Lung (tissue), 12 donors: ENCODE data around the gene STXBP6. TPM values are rescaled to one million over a fixed set of nuclear protein-coding genes. Genes with fewer than 3 reads are reported as not detected.

Source experiments
- ATAC-seq: fragments of 200-7000 bp; cut with Tn5 transposase; one replicate; pipeline ENCODE4 v1.9.1; 2020; ENCODE audit warnings: moderate number of reproducible peaks; ENCODE audit not compliant: insufficient read depth, low FRiP score
- DNase-seq, 3 donors: peaks; one replicate each; pipeline ENCODE4 v3.0.0-alpha.2; 2013 to 2017
- H3K27ac ChIP-seq, 2 donors: one replicate each; pipeline ENCODE4 v1.5.1; 2013; ENCODE audit warnings: mild to moderate bottlenecking in 2 of 2, moderate library complexity in 2 of 2, control low read depth in 1 of 2, inconsistent platforms in 1 of 2, low read depth in 1 of 2, low read length in 1 of 2
- H3K27me3 ChIP-seq, 3 donors: one replicate each; pipeline ENCODE4 v1.5.1; 2013; ENCODE audit warnings: low read length in 2 of 3; ENCODE audit not compliant: control insufficient read depth in 3 of 3, insufficient read depth in 3 of 3
- H3K36me3 ChIP-seq, 4 donors: one replicate each; pipeline ENCODE4 v1.5.1; 2013; ENCODE audit warnings: low read length in 4 of 4, mild to moderate bottlenecking in 1 of 4, moderate library complexity in 1 of 4; ENCODE audit not compliant: control insufficient read depth in 4 of 4, insufficient read depth in 4 of 4
- H3K4me1 ChIP-seq, 5 donors: one replicate each; pipeline ENCODE4 v1.5.1; 2013; ENCODE audit warnings: low read length in 5 of 5, mild to moderate bottlenecking in 2 of 5, moderate library complexity in 1 of 5; ENCODE audit not compliant: control insufficient read depth in 5 of 5, insufficient read depth in 5 of 5
- H3K4me3 ChIP-seq: one replicate; pipeline ENCODE4 v1.5.1; 2013; ENCODE audit warnings: mild to moderate bottlenecking, control low read depth, moderate library complexity
- H3K9ac ChIP-seq, 2 donors: one replicate each; pipeline ENCODE4 v1.5.1; 2013; ENCODE audit warnings: low read length in 2 of 2, control low read depth in 1 of 2; ENCODE audit not compliant: insufficient read depth in 1 of 2
- H3K9me3 ChIP-seq, 4 donors: one replicate each; pipeline ENCODE4 v1.5.1; 2013; ENCODE audit warnings: low read length in 3 of 4, mild to moderate bottlenecking in 1 of 4, moderate library complexity in 1 of 4; ENCODE audit not compliant: control insufficient read depth in 4 of 4, insufficient read depth in 3 of 4
- WGBS, 2 donors: extraction: QIAGEN DNeasy Blood & Tissue Kit; methylation state at CpG; one replicate each; pipeline ENCODE4 v1.1.7; 2013; 5-methylcytosine and 5-hydroxymethylcytosine counted together
- polyA plus RNA-seq, 2 donors: library from polyadenylated mRNA; stranded (reverse); fragments of 200-250 nt; gene quantifications; one replicate each; pipeline ENCODE4 v1.2.1, GENCODE V29; 2013
- total RNA-seq, 2 donors: library from RNA; depleted of rRNA in 1 of 2; stranded (reverse); fragments of >200 nt in 1 of 2; gene quantifications; one replicate each; pipeline ENCODE4 v1.2.1, GENCODE V29; 2014 to 2021
- TF ChIP-seq, protein P1 (sequence below): IDR thresholded peaks from 2 replicates; pipeline ENCODE4 v1.5.1; 2012; ENCODE audit warnings: mild to moderate bottlenecking; ENCODE audit errors: control extremely low read depth, extremely low read depth
- donor health status: control.
- donor health status: control.
- donor health status: Bipolar disorder and iron deficiency.
- donor health status: healthy.
- donor health status: DM: yes; HTN: yes; CAD: no.

STXBP6 gene
- total and polyA plus RNA-seq, 4 donors = 9.3 to 42.5 (median 10.5) TPM

DNA sequence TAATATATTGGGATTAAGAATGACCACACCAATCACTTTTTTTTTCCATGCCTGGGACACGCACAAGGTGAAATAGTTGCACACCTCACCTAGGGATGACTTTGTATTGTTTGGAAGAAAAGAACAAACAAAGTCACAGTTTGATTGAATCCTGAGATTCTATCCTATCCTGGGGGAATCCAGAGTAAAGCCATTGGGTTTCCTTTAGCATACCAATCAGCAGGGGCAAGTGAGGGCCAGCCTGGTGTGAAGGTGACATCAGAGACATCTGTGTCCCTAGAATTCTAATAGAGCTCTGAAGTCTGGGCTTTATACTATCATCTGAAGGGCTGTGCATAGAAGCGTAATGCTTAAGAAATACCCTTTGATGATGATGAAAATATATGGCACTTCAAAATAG lies 199.9 kb downstream of the STXBP6 start:
- WGBS, 2 donors = 96% methylated on average over 2 of the region's 2 CpGs
- ATAC-seq = no peak

DNA sequence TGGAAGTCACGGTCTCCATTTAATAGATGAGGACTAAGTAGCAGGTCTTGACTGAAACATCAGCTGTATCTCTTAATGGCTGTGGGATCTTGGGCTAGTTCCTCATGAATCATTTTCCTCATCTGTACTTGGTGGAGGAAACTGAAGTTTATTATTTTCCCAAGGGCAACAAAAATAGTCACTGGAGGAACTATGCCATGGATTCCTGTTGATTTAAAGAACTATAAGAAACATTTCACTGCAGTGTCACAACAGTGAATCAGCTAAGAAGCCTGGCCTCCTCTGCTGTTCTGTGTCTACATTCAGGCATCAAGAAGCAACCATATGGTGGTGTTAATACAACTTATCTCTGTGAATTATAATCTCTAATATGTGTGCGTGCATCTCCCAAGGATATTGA lies 200.5 kb downstream of the STXBP6 start:
- peaks cover 0 to 25% (median 13%) of the 10 kb centered on the region in 5 donors for H3K4me1 ChIP-seq

More for the DNA sequence above, 199.9 kb downstream of the STXBP6 start:
- H3K9ac ChIP-seq = no peak overlapping the region
- H3K27me3 ChIP-seq = no peaks in the 10 kb centered on the region
- TF ChIP-seq, protein P1, sequence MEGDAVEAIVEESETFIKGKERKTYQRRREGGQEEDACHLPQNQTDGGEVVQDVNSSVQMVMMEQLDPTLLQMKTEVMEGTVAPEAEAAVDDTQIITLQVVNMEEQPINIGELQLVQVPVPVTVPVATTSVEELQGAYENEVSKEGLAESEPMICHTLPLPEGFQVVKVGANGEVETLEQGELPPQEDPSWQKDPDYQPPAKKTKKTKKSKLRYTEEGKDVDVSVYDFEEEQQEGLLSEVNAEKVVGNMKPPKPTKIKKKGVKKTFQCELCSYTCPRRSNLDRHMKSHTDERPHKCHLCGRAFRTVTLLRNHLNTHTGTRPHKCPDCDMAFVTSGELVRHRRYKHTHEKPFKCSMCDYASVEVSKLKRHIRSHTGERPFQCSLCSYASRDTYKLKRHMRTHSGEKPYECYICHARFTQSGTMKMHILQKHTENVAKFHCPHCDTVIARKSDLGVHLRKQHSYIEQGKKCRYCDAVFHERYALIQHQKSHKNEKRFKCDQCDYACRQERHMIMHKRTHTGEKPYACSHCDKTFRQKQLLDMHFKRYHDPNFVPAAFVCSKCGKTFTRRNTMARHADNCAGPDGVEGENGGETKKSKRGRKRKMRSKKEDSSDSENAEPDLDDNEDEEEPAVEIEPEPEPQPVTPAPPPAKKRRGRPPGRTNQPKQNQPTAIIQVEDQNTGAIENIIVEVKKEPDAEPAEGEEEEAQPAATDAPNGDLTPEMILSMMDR = no peak
- H3K27ac ChIP-seq = no peak overlapping the region
- no peak overlapping the region for H3K4me3 ChIP-seq
- DNase-seq = no peak
- peaks cover 0 to 4% (median 3%) of the 10 kb centered on the region in 4 donors for H3K36me3 ChIP-seq
- H3K4me1 ChIP-seq = peaks cover 0 to 25% (median 14%) of the 10 kb centered on the region in 5 donors
- peaks cover 0 to 2% (median 0%) of the 10 kb centered on the region in 4 donors for H3K9me3 ChIP-seq

DNA sequence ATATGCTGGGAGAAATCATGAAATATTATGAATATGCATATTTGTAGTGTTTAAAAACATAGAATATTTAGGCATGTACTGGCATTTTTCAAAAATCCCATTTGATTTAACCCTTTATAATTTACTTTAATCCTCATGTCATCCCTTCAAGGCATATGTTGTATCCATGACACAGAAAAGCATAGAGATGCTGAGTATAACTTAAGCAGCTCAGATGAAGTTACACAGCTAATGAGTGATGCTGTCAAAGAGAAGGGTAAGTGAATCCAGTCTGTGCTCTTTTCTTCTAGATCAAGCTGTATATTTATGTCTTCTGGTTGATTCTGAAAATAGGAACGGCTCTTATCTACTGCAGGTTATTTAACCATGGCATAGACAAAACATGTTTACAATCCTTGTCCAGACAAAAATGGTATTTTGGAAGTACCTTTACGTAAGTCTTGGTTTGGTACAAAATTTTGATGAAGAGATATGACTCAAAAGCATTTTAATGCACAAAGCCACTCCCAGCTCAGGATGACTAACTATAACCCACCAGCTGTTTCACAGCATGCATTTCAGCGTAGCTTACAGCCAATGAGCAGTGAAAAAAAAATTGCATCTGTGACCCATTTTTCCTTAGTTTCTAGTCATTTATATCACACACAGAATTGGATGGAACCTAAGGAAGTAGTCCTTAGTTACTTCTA lies 201.7 kb downstream of the STXBP6 start:
- Histone ChIP-seq H3K27me3 (no peaks in the 10 kb centered on the region), H3K36me3 (peaks cover 0 to 5% (median 4%) of the 10 kb centered on the region in 4 donors), H3K27ac (no peak overlapping the region), H3K4me3 (no peak overlapping the region), H3K9me3 (no peaks in the 10 kb centered on the region), H3K9ac (no peak overlapping the region), H3K4me1 (peaks cover 0 to 25% (median 19%) of the 10 kb centered on the region in 5 donors)
- TF ChIP-seq, protein P1 = no peak
- DNase-seq (peak in 2 of 3 donors; percentile 64 to 74), ATAC-seq (no peak)
- 64 to 78% methylated on average over 3 of the region's 3 CpGs for WGBS, 2 donors

More for the DNA sequence above, 200.5 kb downstream of the STXBP6 start:
- Histone ChIP-seq H3K27ac (no peak overlapping the region), H3K4me3 (no peak overlapping the region), H3K27me3 (no peaks in the 10 kb centered on the region), H3K9me3 (peaks cover 0 to 2% (median 0%) of the 10 kb centered on the region in 4 donors), H3K36me3 (peaks cover 0 to 4% (median 3%) of the 10 kb centered on the region in 4 donors), H3K9ac (no peak overlapping the region)
- no peak for ATAC-seq
- 82 to 87% methylated on average over 2 of the region's 2 CpGs for WGBS, 2 donors
- DNase-seq = peak in 1 of 3 donors; percentile 26
- TF ChIP-seq, protein P1 = no peak
